GM10847 (cell line): ENCODE data around the gene P2RY10.

Experiments
- POLR2A ChIP-seq: IDR thresholded peaks from 2 replicates; pipeline ENCODE4 v1.6.1; 2011; ENCODE audit not compliant: insufficient read length; ENCODE audit errors: extremely low read depth

The P2RY10 gene

GRCh38 chrX:78979789-78980464, 34.7 kb downstream of the P2RY10 start:
- no peak for TF ChIP-seq POLR2A

GRCh38 chrX:78989349-78989748, 44.2 kb downstream of the P2RY10 start:
- TF ChIP-seq POLR2A, result no peak

GRCh38 chrX:78997870-78998558, 52.8 kb downstream of the P2RY10 start:
- TF ChIP-seq POLR2A, result no peak
